Measurements from ENCODE around the gene INSRR. TPM values are rescaled to one million over a fixed set of nuclear protein-coding genes. Genes with fewer than 3 reads are reported as not detected.
A peak's percentile ranks its signal among the peaks of the same experiment; 100 is the strongest.

INSRR gene
- total and polyA plus RNA-seq, 2 of the 8 experiments (the other 6 are each of a cell fraction or from before 2014, with no cell fraction given) = 0.02 TPM; not detected in 1

- no peaks in the 10 kb centered on the region for H4K20me1 ChIP-seq (replicated peaks in 1 of 2; ENCODE audit: control insufficient read depth in 1 of 2, insufficient read depth in 2 of 2, low read length in 2 of 2)
- H3K4me1 ChIP-seq (replicated peaks in 1 of 4; ENCODE audit: control insufficient read depth in 3 of 4, insufficient read depth in 4 of 4, low read length in 3 of 4) = peaks cover 0 to 11% (median 5%) of the 10 kb centered on the region in 4 experiments; a peak in 6 of 7 replicates
- WGBS, 2 experiments (ENCODE audit: extremely low coverage in 1 of 2, insufficient coverage in 1 of 2, insufficient read length in 1 of 2, insufficient replicate concordance in 2 of 2, low coverage in 1 of 2, low lambda C conversion rate in 2 of 2, missing lambda C conversion rate in 1 of 2) = 74% methylated on average over 5 of the region's 5 CpGs; no CpG with 5 or more reads in 1 of the 2 experiments
- no peak overlapping the region for H3K4me2 ChIP-seq (ENCODE audit: insufficient read depth in 1 of 2, low read depth in 2 of 2, low read length in 2 of 2)
- H3K79me1 ChIP-seq (ENCODE audit: low read depth, low read length) = no peaks in the 10 kb centered on the region
- no peak overlapping the region for H3K14ac ChIP-seq (ENCODE audit: insufficient read length)
- peaks cover 2% of the 10 kb centered on the region; the same call in 1 of the 2 replicates for H3K23me2 ChIP-seq (ENCODE audit: low read depth, low read length)
- H2AK5ac ChIP-seq (ENCODE audit: low read depth, low read length) = 0 out of 2 replicates have a peak overlapping the region, but pooled peaks have one; percentile 58
- H4K8ac ChIP-seq (ENCODE audit: extremely low read depth, insufficient read depth, low read length) = no peak overlapping the region; the same call in 1 of the 2 replicates
- H3K9ac ChIP-seq (replicated peaks in 1 of 4; ENCODE audit: extremely low read depth in 1 of 4, low read depth in 3 of 4, low read length in 3 of 4) = no peak overlapping the region
- H2BK20ac ChIP-seq (ENCODE audit: low read length) = no peak overlapping the region
- H2BK12ac ChIP-seq (ENCODE audit: low read depth, low read length) = peak overlapping the region; percentile 75; the same call in 1 of the 2 replicates
- H3K36me3 ChIP-seq (ENCODE audit: control insufficient read depth in 2 of 4, insufficient read depth in 4 of 4, low read length in 3 of 4) = no peaks in the 10 kb centered on the region
- no peak overlapping the region for H3K23ac ChIP-seq (ENCODE audit: insufficient read length)
- 0 out of 2 replicates have a peak overlapping the region, but pooled peaks have one; percentile 53 for H2BK15ac ChIP-seq (ENCODE audit: low read length)
- no peak overlapping the region for H3K27ac ChIP-seq (ENCODE audit: low read depth, low read length)
- TF ChIP-seq KDM1A (IDR thresholded peaks at IDR 0.05; ENCODE audit: borderline replicate concordance, low read length) = peak; percentile 56; the same call in 1 of the 2 replicates
- no peak for TF ChIP-seq ASH2L (IDR thresholded peaks at IDR 0.05; ENCODE audit: low read length)
- no peak overlapping the region for H4K5ac ChIP-seq (ENCODE audit: insufficient read length, low read depth, low read length)
- no peak overlapping the region for H3K4ac ChIP-seq (replicated peaks; ENCODE audit: insufficient read length, low read depth, low read length)
- H4K91ac ChIP-seq (replicated peaks; ENCODE audit: insufficient read length, low read length) = no peak overlapping the region
- H2AFZ ChIP-seq (ENCODE audit: low read length) = no peak overlapping the region
- H2BK120ac ChIP-seq (replicated peaks; ENCODE audit: low read depth, low read length) = no peak overlapping the region
- no peaks in the 10 kb centered on the region for H3K79me2 ChIP-seq (ENCODE audit: control insufficient read depth in 1 of 2, insufficient read depth in 2 of 2, low read length in 2 of 2)
- ChIA-PET POLR2A (ENCODE audit: partially characterized antibody) (interaction anchor here (0.6 kb wide), 1 partner anchor 44 kb away, joined by 3 read pairs; no protein-coding TSS in a partner anchor), CTCF (ENCODE audit: partially characterized antibody) (interaction anchor here (0.8 to 31.8 kb wide), 7 partner anchors 16 to 69 kb away, joined by 3 to 491 read pairs (median 6); partner anchors contain the start of genes INSRR and NTRK1)
- H3K56ac ChIP-seq (replicated peaks; ENCODE audit: insufficient read length, low read depth, low read length) = no peak overlapping the region
- FAIRE-seq (no peak), DNase-seq (ENCODE audit: low read depth in 1 of 2, low spot score in 2 of 2) (no peak)
- H3K4me3 ChIP-seq (ENCODE audit: extremely low read depth in 1 of 4, insufficient read depth in 2 of 4, low read depth in 3 of 4, low read length in 4 of 4) = no peak overlapping the region
- H2BK5ac ChIP-seq (ENCODE audit: low read depth, low read length) = no peak overlapping the region
- H3K9me3 ChIP-seq (ENCODE audit: insufficient read depth in 2 of 2, low read depth in 1 of 2, low read length in 1 of 2) = no peaks in the 10 kb centered on the region
- H3K27me3 ChIP-seq (replicated peaks in 1 of 4; ENCODE audit: control insufficient read depth in 3 of 4, extremely low read depth in 1 of 4, insufficient read depth in 3 of 4, low read length in 3 of 4) = peaks cover 1 to 48% (median 42%) of the 10 kb centered on the region in 4 experiments
- H3K18ac ChIP-seq (ENCODE audit: extremely low read depth, low read length) = no peak overlapping the region
Observed at GRCh38 chr1:156815307-156815826, 43.5 kb downstream of the INSRR start.
